Stimulated activated memory B cell treated with anti-CD40 and anti-IgM and Interleukin-4, amounts not matched to agents 10 μg/mL and 1 μg/mL and 100 μg/mL, for 72 hours (primary cell): ENCODE measurements around the gene FKBP10.

Source experiments
- ATAC-seq: fragments of 150-1000 bp; cut with Tn5 transposase; 2 replicates; pipeline ENCODE4 v1.10.0; 2021
- H3K27ac Mint-ChIP-seq: one replicate; pipeline ENCODE4 v1.8.0; 2022; ENCODE audit warnings: mild to moderate bottlenecking, mixed read lengths
- H3K27me3 Mint-ChIP-seq: one replicate; pipeline ENCODE4 v1.8.0; 2022; ENCODE audit warnings: mixed read lengths
- H3K36me3 Mint-ChIP-seq: one replicate; pipeline ENCODE4 v1.8.0; 2022; ENCODE audit warnings: mixed read lengths
- H3K4me1 Mint-ChIP-seq: one replicate; pipeline ENCODE4 v1.8.0; 2022; ENCODE audit warnings: mixed read lengths
- H3K4me3 Mint-ChIP-seq: one replicate; pipeline ENCODE4 v1.8.0; 2022; ENCODE audit warnings: mild to moderate bottlenecking, moderate library complexity, mixed read lengths
- H3K9me3 Mint-ChIP-seq: one replicate; pipeline ENCODE4 v1.8.0; 2022; ENCODE audit warnings: mixed read lengths

FKBP10 gene

GRCh38 chr17:41870097-41870496 lies 57.3 kb downstream of the FKBP10 start:
- no peaks in the 10 kb centered on the region for H3K27me3 Mint-ChIP-seq
- peaks cover 49% of the 10 kb centered on the region for H3K36me3 Mint-ChIP-seq
- no peak for ATAC-seq
- H3K9me3 Mint-ChIP-seq, result no peaks in the 10 kb centered on the region
- no peak overlapping the region for H3K4me3 Mint-ChIP-seq
- H3K27ac Mint-ChIP-seq, result no peak overlapping the region
- H3K4me1 Mint-ChIP-seq, result peaks cover 4% of the 10 kb centered on the region

DNA sequence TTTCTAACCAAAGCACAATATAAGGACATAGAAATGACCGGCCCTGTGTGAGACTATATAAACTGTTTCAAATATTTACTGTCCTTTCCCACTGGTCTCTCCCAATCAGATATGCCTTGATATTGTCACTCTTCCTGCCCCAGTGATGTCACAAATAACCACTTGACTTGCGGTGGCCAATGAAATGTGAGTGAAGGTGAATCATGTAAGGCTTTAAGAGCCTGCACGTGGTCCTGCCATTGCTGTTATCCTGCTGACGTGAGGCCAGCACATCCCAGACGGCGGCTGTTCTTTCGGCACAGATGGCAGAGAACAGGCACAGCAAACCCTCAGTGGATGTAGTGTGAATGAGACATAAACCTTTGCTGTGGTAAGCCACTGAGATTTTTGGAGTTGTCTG lies 57.8 kb downstream of the FKBP10 start:
- H3K27me3 Mint-ChIP-seq, result no peaks in the 10 kb centered on the region
- H3K4me1 Mint-ChIP-seq, result peaks cover under 1% of the 10 kb centered on the region
- ATAC-seq, result no peak
- H3K9me3 Mint-ChIP-seq, result no peaks in the 10 kb centered on the region
- H3K4me3 Mint-ChIP-seq, result no peak overlapping the region
- no peak overlapping the region for H3K27ac Mint-ChIP-seq
- peaks cover 49% of the 10 kb centered on the region for H3K36me3 Mint-ChIP-seq

DNA sequence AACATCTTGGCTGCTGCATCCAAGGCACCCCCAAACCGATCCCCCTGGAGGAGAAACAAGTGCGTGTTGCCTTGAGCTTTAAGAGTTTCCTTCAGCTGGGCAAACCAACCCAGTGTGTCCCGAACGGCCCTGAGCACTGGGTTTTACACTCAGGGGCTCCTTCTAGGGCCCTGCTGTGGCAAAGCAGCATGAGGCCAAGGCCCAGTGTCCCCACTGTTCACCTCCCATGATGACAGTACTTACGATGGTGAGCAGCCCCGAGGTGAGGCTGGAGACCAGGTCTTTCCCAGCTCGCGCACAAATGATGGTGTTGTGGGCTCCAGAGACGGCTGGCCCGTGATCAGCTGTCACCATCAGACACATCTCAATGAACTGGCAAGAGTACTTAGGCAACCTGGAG lies 59.0 kb downstream of the FKBP10 start:
- ATAC-seq, result no peak
- H3K27ac Mint-ChIP-seq, result no peak overlapping the region
- peaks cover 54% of the 10 kb centered on the region for H3K36me3 Mint-ChIP-seq
- H3K4me1 Mint-ChIP-seq, result no peaks in the 10 kb centered on the region
- no peaks in the 10 kb centered on the region for H3K27me3 Mint-ChIP-seq
- H3K9me3 Mint-ChIP-seq, result no peaks in the 10 kb centered on the region
- H3K4me3 Mint-ChIP-seq, result no peak overlapping the region
